Measurements from ENCODE around the gene DCST2.
"Not testable (repeated sequence)": the region's sequence is repeated elsewhere in the genome, so short reads cannot be mapped to it uniquely, and the experiment has no call there.

DCST2 gene

DNA sequence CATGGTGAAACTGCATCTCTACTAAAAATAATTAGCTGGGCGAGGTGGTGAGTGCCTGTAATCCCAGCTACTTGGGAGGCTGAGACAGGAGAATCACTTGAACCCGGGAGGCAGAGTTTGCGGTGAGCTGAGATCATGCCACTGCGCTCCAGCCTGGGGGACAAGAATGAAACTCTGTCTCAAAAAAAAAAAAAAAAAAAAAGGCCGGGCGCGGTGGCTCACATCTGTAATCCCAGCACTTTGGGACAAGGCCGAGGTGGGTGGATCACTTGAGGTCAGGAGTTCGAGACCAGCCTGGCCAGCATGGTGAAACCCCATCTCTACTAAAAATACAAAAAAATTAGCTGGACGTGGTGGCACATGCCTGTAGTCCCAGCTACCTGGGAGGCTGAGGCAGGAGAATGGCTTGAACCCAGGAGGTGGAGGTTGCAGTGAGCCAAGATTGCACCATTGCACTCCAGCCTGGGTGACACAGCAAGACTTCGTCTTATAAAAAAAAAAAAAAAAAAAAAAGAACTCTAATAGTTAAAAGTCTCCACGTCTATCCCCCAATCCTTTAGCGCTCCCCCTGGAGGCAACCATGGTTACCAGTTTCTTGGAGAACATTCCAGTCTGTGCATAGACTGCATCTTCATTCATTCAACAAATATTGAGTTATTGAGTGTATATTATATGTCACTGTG is 38.1 kb downstream of the DCST2 start:
- peak; percentile 51 to 54 for DNase-seq

DNA sequence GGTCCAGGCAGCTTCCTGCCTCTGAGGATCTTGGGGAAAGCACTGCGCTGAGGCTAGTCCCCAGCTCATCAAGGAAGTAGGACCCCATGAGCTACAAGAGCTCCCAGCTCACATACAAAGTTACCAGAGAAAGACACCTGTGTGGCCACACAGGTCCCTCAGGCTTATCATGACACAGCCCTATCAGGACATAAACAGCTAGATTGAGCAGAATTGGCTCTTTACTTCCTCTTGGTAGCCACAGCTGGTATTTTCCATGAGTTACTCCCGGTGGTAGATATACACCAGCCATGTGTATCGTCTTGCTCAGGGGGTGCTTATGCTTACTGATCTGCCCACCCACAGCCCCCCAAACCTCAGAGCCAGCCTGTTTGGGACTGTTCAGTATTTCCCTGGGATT is 39.0 kb downstream of the DCST2 start:
- DNase-seq: no peak

DNA sequence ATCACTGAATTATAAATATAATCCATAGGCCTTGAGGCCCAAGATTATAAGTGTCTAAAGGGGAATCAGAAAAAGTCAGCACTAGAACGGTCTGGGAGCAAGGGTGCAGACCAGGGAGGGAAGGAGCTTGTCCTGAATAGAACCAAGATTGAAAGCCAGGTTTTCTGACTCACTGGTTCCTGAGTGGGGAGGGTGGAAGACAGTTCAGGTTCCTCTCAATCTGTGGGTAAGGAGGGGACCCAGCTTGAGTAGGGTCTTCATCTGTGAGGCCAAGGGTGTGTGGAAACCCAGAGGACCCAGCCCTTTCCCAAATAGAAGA is 39.4 kb downstream of the DCST2 start:
- DNase-seq: no peak

DNA sequence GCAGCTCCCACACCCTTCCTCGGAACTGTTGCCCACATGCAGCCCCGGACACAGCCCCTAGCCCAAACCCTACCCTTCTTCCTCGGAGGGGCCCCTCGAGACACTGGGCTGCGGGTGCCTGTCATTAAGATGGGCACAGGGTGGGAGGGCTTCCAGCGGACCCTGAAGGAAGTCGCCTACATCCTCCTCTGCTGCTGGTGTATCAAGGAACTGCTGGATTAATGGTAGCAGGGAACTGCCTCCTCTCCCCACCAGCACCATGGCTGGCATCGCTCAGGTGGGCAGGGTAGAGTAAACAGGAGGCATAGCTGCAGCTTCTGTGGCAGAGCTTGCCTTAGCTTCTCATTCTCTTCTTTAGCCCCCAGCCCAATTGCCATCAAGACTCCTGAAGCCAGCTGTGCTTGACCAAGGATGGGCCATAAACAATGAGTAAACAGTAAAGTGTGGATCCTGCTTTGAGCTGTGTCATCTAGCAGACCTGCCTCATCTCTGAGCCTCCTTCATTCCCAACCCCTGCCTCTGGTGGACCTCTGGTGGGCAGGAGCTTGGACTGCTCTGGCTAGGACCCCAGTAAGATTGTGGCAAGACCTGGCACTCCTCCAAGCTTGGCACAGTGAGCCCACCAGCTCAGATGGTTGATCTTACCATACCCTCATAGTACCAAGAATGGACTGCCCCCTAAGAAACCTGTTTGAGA is 39.9 kb downstream of the DCST2 start, which contains the start of gene LENEP:
LENEP (plus strand) TSS at position 15 of the 697 bp plus-strand sequence; CDS start at position 37, 22 bp downstream.
- DNase-seq: no peak

- DNase-seq: no peak
These were observed 40.6 kb downstream of the DCST2 start for GRCh38 chr1:154992721-154993571.

DNA sequence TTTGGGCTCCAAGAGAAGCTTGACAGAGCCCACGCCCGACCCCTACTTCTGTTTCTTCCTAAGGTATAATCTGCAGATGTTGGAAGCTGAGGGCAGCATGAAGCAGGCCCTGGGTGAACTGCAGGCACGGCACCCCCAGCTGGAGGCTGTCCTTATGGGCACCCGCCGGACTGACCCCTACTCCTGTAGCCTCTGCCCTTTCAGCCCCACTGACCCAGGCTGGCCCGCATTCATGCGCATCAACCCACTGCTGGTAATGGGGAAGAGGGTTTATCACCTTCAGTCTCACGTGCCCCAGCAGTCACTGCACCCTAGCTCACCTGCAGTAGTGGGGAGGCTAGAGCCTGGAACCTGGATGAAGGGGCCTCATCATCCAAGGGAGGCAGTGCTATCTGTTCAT is 43.3 kb downstream of the DCST2 start:
- no peak for DNase-seq

GRCh38 chr1:154989195-154989860 is 44.3 kb downstream of the DCST2 start:
- DNase-seq: no peak

GRCh38 chr1:154988058-154988954 is 45.3 kb downstream of the DCST2 start:
- DNase-seq: no peak

- no peak for DNase-seq
These were observed 46.3 kb downstream of the DCST2 start for GRCh38 chr1:154987326-154987725.

GRCh38 chr1:154986736-154987135 is 46.8 kb downstream of the DCST2 start:
- not testable (repeated sequence) for DNase-seq

DNA sequence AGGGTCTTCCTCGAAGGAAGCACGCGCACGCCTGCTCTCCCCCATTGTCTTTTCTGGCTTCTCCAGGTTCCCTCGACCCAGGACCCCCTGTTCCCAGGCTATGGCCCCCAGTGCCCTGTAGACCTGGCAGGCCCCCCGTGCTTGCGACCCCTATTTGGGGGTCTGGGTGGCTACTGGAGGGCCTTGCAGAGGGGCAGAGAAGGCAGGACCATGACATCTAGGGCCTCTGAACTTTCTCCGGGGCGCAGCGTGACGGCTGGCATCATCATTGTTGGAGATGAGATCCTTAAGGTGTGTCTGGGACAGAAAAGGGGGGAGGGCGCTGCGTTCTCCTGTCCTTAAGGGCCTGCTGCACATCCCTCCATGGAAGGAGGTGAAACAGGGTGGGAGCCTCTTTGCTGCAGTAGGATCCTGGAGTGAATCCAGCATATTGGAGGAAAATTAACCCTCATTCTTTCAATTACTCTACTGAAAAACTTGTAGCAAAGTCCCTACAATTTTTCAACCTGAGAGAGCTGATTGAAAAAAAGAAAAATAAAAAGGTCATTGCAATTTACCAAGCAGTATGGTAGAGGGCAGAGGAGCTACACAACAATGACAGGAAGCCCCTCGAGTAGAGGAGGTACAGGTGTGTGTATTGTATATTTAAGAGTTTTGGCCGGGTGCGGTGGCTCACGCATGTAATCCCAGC is 49.7 kb downstream of the DCST2 start:
- DNase-seq: no peak

GRCh38 chr1:154982897-154983648 is 50.5 kb downstream of the DCST2 start, which contains the start of gene FLAD1:
TSS of gene FLAD1 (plus strand) at chr1:154983344. CDS start at chr1:154983695, 351 bp downstream.
- peak; percentile 99 to 100 for DNase-seq

GRCh38 chr1:154982341-154982740 is 51.2 kb downstream of the DCST2 start:
- DNase-seq: no peak

DNA sequence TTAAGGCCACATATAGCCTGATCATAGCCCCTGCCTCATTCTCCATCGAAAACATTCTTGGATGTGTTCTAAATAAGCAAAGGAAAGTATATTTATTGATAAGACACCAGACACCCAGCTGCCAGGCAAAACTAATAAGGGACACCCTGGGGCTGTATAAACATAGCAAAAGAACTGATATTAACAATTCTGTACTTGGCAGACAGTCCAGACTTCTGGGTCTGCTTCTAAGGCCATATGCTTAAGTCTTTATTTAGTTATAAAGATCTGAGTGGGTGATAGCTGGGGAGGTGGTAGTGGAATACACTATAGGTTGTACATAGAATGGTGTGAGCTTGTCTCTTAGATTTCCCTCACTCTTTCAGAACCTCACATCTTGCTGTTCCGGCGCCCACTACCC is 55.2 kb downstream of the DCST2 start:
- no peak for DNase-seq

DNA sequence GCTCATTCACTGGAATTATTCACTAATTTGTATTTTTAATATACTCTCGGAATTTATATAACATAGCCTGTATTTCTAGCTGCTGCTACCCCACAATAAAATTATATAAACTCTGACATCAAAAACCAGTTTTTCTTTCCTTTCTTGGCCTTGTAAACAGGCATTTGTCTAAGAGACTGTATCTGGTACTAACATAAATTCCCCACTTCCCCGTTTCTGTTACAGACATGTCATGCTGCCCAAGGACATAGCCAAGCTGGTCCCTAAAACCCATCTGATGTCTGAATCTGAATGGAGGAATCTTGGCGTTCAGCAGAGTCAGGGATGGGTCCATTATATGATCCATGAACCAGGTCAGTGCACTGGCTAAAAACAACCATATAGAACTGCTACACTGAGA is 55.8 kb downstream of the DCST2 start:
- not testable (repeated sequence) for DNase-seq

GRCh38 chr1:154975409-154976059 is 58.0 kb downstream of the DCST2 start:
- DNase-seq: peak; percentile 71 to 85

GRCh38 chr1:154974808-154975408 is 58.7 kb downstream of the DCST2 start:
- DNase-seq: peak; percentile 97

- peak; percentile 100 for DNase-seq
These were observed 59.3 kb downstream of the DCST2 start, which contains the start of gene CKS1B for GRCh38 chr1:154974102-154974807. TSS of gene CKS1B (plus strand) at chr1:154974681. CDS start at chr1:154974746, 65 bp downstream.
